ENCODE measurements around the gene XKR8. TPM values are rescaled to one million over a fixed set of nuclear protein-coding genes. Genes with fewer than 3 reads are reported as not detected.
A peak's percentile ranks its signal among the peaks of the same experiment; 100 is the strongest.
"Not testable (repeated sequence)": the region's sequence is repeated elsewhere in the genome, so short reads cannot be mapped to it uniquely, and the experiment has no call there.

Gene XKR8
- total RNA-seq, 1 donor from 2014 or later: 2.4 TPM

GRCh38 chr1:27994060-27994459, 34.3 kb downstream of the XKR8 start:
- H3K4me3 ChIP-seq (ENCODE audit: low read depth, low read length): no peak overlapping the region
- H3K36me3 ChIP-seq (ENCODE audit: control insufficient read depth, insufficient read depth, low read length): peaks cover 18% of the 10 kb centered on the region
- DNase-seq (ENCODE audit: low read depth) (no peak), FAIRE-seq (no peak)
- no peaks in the 10 kb centered on the region for H3K27me3 ChIP-seq (ENCODE audit: control insufficient read depth, insufficient read depth, low read length)
- TF ChIP-seq CTCF (IDR thresholded peaks at IDR 0.05; ENCODE audit: insufficient read depth, low read length, severe bottlenecking): no peak

DNA sequence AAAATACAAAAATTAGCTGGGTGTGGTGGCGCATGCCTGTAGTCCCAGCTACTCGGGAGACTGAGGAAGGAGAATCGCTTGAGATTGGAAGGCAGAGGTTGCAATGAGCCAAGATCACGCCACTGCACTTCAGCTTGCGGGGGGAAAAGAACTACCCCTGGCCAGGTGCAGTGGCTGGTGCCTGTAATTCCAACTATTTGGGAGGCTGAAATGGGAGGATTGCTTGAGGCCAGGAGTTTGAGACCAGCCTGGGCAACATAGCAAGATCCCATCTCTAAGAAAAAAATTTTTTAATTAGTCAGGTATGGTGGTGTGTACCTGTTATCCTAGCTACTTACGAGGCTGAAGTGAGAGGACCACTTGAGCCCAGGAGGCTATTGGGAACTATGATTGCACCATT, 34.8 kb downstream of the XKR8 start:
- not testable (repeated sequence) for H3K4me3 ChIP-seq (ENCODE audit: low read depth, low read length); FAIRE-seq; H3K27me3 ChIP-seq (ENCODE audit: control insufficient read depth, insufficient read depth, low read length); DNase-seq (ENCODE audit: low read depth)
- H3K36me3 ChIP-seq (ENCODE audit: control insufficient read depth, insufficient read depth, low read length): peaks cover 17% of the 10 kb centered on the region

DNA sequence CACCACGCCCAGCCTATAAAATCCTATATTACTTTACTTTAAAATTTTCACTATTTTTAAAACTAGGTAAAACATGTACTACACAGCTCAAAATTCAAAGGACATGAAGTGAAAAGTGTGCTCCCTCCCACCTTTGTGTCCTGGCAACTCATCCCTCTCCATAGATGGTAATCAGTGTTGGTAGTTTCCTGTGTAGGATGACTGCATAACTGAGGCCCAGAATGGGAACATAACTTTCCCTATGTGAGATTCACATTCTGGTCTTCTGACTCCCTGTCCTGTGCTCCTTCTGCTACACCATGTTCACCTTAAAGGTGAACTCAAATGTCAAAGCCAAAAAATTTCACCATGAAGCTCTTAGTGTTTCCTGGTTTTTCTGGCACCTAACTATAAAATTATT, 39.3 kb downstream of the XKR8 start:
- DNase-seq (ENCODE audit: low read depth): no peak
- H3K27me3 ChIP-seq (ENCODE audit: control insufficient read depth, insufficient read depth, low read length): no peaks in the 10 kb centered on the region
- peaks cover 13% of the 10 kb centered on the region for H3K36me3 ChIP-seq (ENCODE audit: control insufficient read depth, insufficient read depth, low read length)
- no peak for TF ChIP-seq CTCF (IDR thresholded peaks at IDR 0.05; ENCODE audit: insufficient read depth, low read length, severe bottlenecking)
- FAIRE-seq: no peak
- no peak overlapping the region for H3K4me3 ChIP-seq (ENCODE audit: low read depth, low read length)

- Histone ChIP-seq H3K27me3 (ENCODE audit: control insufficient read depth, insufficient read depth, low read length) (no peaks in the 10 kb centered on the region), H3K4me3 (ENCODE audit: low read depth, low read length) (no peak overlapping the region), H3K36me3 (ENCODE audit: control insufficient read depth, insufficient read depth, low read length) (peaks cover 9% of the 10 kb centered on the region)
- FAIRE-seq (no peak), DNase-seq (ENCODE audit: low read depth) (no peak)
- TF ChIP-seq CTCF (IDR thresholded peaks at IDR 0.05; ENCODE audit: insufficient read depth, low read length, severe bottlenecking): no peak
These were observed 42.8 kb downstream of the XKR8 start for GRCh38 chr1:28002600-28002999.

DNA sequence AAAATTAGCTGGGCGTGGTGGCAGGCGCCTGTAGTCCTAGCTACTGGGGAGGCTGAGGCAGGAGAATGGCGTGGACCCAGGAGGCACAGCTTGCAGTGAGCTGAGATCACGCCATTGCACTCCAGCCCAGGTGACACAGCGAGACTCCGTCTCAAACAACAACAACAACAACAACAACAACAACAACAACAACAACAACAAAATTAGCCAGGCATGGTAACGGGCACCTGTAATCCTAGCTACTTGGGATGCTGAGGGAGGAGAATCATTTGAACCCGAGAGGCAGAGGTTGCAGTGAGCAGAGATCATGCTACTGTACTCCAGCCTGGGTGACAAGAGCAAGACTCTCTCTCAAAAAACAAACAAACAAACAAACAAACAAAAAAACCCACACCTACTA, 43.3 kb downstream of the XKR8 start:
- FAIRE-seq; H3K27me3 ChIP-seq (ENCODE audit: control insufficient read depth, insufficient read depth, low read length): not testable (repeated sequence)

GRCh38 chr1:28010969-28011368, 51.2 kb downstream of the XKR8 start:
- no peak overlapping the region for H3K4me3 ChIP-seq (ENCODE audit: low read depth, low read length)
- FAIRE-seq (peak; percentile 72), DNase-seq (ENCODE audit: low read depth) (peak; percentile 3)
- peaks cover 8% of the 10 kb centered on the region for H3K36me3 ChIP-seq (ENCODE audit: control insufficient read depth, insufficient read depth, low read length)
- H3K27me3 ChIP-seq (ENCODE audit: control insufficient read depth, insufficient read depth, low read length): no peaks in the 10 kb centered on the region
- no peak for TF ChIP-seq CTCF (IDR thresholded peaks at IDR 0.05; ENCODE audit: insufficient read depth, low read length, severe bottlenecking)

More for the DNA sequence above, 43.3 kb downstream of the XKR8 start:
- not testable (repeated sequence) for H3K4me3 ChIP-seq (ENCODE audit: low read depth, low read length); H3K36me3 ChIP-seq (ENCODE audit: control insufficient read depth, insufficient read depth, low read length); DNase-seq (ENCODE audit: low read depth)

Other genes starting within 250 kb of the XKR8 start
- gene FAM76A, start 234.0 kb upstream of the XKR8 start, total RNA-seq: 12.6 and 14.7 TPM in 2 replicates
- gene STX12, start 186.8 kb upstream of the XKR8 start, total RNA-seq: 29.7 and 36.2 TPM in 2 replicates
- gene PPP1R8, start 129.2 kb upstream of the XKR8 start, total RNA-seq: 46.7 and 51.9 TPM in 2 replicates
- 2.1 and 2.4 TPM in 2 replicates for gene THEMIS2, start 87.4 kb upstream of the XKR8 start, total RNA-seq
- 20.5 and 25.0 TPM in 2 replicates for gene RPA2, start 45.4 kb upstream of the XKR8 start, total RNA-seq
- gene SMPDL3B, start 25.0 kb upstream of the XKR8 start, total RNA-seq: 2.4 and 2.7 TPM in 2 replicates
- gene EYA3, start 128.6 kb downstream of the XKR8 start, total RNA-seq: 5.8 and 7.1 TPM in 2 replicates
- 5.0 and 10.9 TPM in 2 replicates for gene PTAFR, start 216.7 kb downstream of the XKR8 start, total RNA-seq

All from bronchial epithelial cell (primary cell).